SK-N-SH (cell line): ENCODE measurements around the gene DCLK1.

ENCODE experiments used
- ELF1 ChIP-seq: IDR thresholded peaks from 2 replicates; pipeline ENCODE4 v1.4.0; 2012
- EP300 ChIP-seq, 2 experiments: IDR thresholded peaks; 2 replicates each; pipeline versions ENCODE4 v1.4.0 to v1.6.1; 2012; ENCODE audit warnings: borderline replicate concordance in 1 of 2, low read depth in 1 of 2, low read length in 1 of 2
- FOXM1 ChIP-seq: IDR thresholded peaks from 2 replicates; pipeline ENCODE4 v1.4.0; 2012; ENCODE audit warnings: low read depth, mild to moderate bottlenecking
- MAX ChIP-seq: IDR thresholded peaks from 2 replicates; pipeline ENCODE4 v1.4.0; 2012; ENCODE audit warnings: low read depth
- NRF1 ChIP-seq: IDR thresholded peaks from 2 replicates; pipeline ENCODE4 v1.6.1; 2012; ENCODE audit warnings: low read depth, mild to moderate bottlenecking, low read length
- PBX3 ChIP-seq: IDR thresholded peaks from 2 replicates; pipeline ENCODE4; 2012
- RXRA ChIP-seq: IDR thresholded peaks from 2 replicates; pipeline ENCODE4 v1.4.0; 2012; ENCODE audit warnings: low read depth, mild to moderate bottlenecking, borderline replicate concordance
- SIN3A ChIP-seq: IDR thresholded peaks from 2 replicates; pipeline ENCODE4 v1.6.1; 2012; ENCODE audit warnings: low read depth, mild to moderate bottlenecking, low read length, moderate library complexity, borderline replicate concordance
- USF1 ChIP-seq: IDR thresholded peaks from 2 replicates; pipeline ENCODE4 v1.4.0; 2012; ENCODE audit warnings: low read depth, borderline replicate concordance
- USF2 ChIP-seq: fragments of 150-350 bp; IDR thresholded peaks from 2 replicates; pipeline ENCODE4 v1.6.1; 2017; ENCODE audit warnings: antibody characterized with exemption, low read length, low read depth, borderline replicate concordance
- TF ChIP-seq, protein P1 (sequence below): fragments of 200-600 bp; sonication (generic); IDR thresholded peaks from 2 replicates; pipeline ENCODE4 v1.6.1; 2017; ENCODE audit warnings: antibody characterized with exemption, mild to moderate bottlenecking, moderate library complexity

DNA sequence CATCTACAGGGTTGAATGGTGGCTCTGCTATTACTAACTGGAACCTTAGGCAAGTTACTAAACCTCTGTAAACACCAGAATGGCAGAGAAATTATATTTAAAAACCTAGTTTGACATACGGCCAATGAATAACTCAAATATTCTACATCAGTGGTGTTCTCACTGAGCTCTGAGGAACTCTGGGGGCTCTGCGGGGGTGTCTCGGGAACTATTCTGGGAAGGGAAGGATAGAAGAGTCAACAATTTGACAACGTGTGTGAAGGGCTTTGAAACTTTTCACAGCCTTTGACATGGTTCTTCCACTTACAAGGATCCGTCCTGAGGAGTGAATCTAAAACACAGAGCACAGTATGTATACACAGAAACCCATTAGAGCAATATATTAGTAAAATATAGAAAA lies 44.4 kb upstream of the DCLK1 start:
- TF ChIP-seq FOXM1: no peak
- TF ChIP-seq SIN3A: no peak
- TF ChIP-seq, protein P1, sequence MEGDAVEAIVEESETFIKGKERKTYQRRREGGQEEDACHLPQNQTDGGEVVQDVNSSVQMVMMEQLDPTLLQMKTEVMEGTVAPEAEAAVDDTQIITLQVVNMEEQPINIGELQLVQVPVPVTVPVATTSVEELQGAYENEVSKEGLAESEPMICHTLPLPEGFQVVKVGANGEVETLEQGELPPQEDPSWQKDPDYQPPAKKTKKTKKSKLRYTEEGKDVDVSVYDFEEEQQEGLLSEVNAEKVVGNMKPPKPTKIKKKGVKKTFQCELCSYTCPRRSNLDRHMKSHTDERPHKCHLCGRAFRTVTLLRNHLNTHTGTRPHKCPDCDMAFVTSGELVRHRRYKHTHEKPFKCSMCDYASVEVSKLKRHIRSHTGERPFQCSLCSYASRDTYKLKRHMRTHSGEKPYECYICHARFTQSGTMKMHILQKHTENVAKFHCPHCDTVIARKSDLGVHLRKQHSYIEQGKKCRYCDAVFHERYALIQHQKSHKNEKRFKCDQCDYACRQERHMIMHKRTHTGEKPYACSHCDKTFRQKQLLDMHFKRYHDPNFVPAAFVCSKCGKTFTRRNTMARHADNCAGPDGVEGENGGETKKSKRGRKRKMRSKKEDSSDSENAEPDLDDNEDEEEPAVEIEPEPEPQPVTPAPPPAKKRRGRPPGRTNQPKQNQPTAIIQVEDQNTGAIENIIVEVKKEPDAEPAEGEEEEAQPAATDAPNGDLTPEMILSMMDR: no peak
- no peak for TF ChIP-seq PBX3
- TF ChIP-seq RXRA: no peak
- TF ChIP-seq USF2: no peak
- no peak for TF ChIP-seq NRF1
- TF ChIP-seq MAX: no peak
- TF ChIP-seq USF1: no peak
- TF ChIP-seq EP300 (IDR thresholded peaks at IDR 0.05; ENCODE audit: borderline replicate concordance in 1 of 2, low read depth in 1 of 2, low read length in 1 of 2): no peak
- TF ChIP-seq ELF1: no peak
